ENCODE results near the gene CSF2.

The CSF2 gene

DNA sequence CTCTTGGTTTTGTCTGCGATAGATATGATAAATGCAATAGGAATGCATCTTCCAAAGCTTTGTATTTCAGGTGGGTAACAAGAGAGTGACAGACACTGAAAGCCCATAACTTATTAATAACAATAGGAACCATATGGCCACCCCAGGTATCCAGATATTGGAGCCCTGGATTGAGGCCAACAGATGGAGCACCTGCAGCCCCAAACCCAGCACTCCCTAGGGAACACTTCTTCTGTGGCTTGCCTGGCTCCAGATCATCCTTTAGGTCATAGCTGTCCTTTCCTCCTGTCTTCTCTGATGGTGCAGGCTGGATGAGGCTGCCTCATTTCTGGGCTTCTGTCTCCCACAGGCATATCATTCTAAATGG is 18.2 kb upstream of the CSF2 start:
- no peak for DNase-seq

- peak; percentile 38 to 54 (median 46) for DNase-seq
Measured at GRCh38 chr5:132055808-132056609, 17.6 kb upstream of the CSF2 start.

GRCh38 chr5:132056610-132057497 is 16.7 kb upstream of the CSF2 start:
- DNase-seq = peak in 1 of 5 donors; percentile 11

- no peak for DNase-seq
Measured at GRCh38 chr5:132057498-132058255, 15.9 kb upstream of the CSF2 start.

- DNase-seq = no peak
Measured at GRCh38 chr5:132058646-132059042, 14.9 kb upstream of the CSF2 start.

GRCh38 chr5:132059043-132059695 is 14.4 kb upstream of the CSF2 start:
- peak in 2 of 5 donors; percentile 18 to 29 for DNase-seq

GRCh38 chr5:132059696-132060500 is 13.7 kb upstream of the CSF2 start:
- no peak for DNase-seq

GRCh38 chr5:132060501-132061161 is 13.0 kb upstream of the CSF2 start, which contains the start of gene IL3:
Gene IL3 (plus strand): TSS chr5:132060655. CDS start chr5:132060707, 52 bp downstream.
- no peak for DNase-seq

- DNase-seq = peak; percentile 57 to 78 (median 66)
Measured at GRCh38 chr5:132063090-132063911, 10.3 kb upstream of the CSF2 start.

- no peak for DNase-seq
Measured at GRCh38 chr5:132064140-132064539, 9.4 kb upstream of the CSF2 start.

GRCh38 chr5:132064738-132065331 is 8.8 kb upstream of the CSF2 start:
- DNase-seq = peak; percentile 48 to 76 (median 67)

DNA sequence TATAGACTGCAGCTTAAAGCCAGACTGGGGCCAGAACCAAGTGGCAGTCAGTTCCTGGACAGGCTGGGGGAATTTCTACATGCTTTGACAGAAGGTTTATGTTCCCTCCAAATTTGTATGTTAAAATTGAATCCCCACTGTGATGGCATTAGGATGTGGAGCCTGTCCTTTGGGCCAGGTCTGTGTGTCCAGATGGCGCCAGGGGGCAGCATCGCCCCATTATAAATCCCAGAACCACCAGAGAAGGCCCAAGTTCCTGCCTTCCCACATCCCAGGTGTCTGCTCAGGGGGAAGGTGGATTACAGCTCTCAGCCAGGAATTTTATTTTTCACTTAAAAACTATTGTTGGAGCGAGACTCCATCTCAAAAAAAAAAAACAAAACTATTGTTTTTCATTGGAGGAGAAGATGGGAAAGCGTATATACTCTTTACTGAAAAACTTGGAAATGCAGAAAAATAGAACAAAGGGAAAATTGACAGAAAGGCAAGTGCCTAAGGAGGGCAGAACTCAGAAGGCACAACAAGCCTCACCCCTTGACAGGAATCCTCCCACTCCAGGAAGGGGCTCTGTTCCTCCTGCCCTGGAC is 8.1 kb upstream of the CSF2 start:
- peak in 3 of 5 donors; percentile 19 to 68 (median 25) for DNase-seq

- DNase-seq = no peak
Measured at GRCh38 chr5:132065951-132066701, 7.5 kb upstream of the CSF2 start.

- DNase-seq = no peak
Measured at GRCh38 chr5:132066871-132067270, 6.7 kb upstream of the CSF2 start.

DNA sequence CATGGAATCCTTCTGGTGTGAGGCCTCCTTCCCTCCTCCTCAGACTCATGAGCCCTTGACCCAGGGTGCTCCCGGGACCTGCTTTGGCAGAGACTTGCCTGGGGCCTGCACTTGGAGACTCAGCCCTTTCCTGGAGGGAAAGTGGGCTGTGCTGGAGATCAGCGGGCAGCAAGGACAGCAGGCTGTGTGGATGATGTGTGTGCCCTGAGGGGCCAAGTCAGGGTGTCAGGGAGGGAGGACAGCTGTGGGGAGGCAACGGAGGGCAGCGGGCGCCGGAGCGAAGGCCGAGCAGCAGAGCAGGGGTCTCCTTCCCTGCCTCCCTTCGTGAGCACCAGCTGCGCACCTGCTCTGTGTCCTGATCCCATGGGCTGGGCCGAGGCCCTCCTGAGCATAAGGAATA is 6.1 kb upstream of the CSF2 start:
- no peak for DNase-seq

- no peak for DNase-seq
Measured at GRCh38 chr5:132067941-132068808, 5.4 kb upstream of the CSF2 start.

DNA sequence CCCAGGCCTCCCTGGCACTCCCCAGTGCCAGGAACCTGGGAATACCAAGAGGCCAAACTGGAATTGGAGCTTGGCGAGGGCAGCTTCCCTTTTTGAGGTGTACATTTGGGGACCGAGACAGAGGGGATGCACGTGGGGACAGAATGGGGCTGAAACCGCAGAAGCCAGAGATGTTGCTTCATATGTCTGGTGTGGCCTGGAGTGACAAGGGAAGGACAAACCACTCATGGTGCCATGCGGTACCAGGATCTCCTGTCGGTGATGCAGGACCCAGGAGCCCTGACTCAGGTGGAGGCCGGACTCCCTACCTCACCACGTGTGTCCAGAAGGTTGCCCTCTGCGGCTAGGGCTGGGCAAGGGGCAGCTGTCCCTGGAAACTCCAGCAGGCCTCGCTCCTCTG is 4.0 kb upstream of the CSF2 start:
- DNase-seq = no peak

All from T-helper 1 cell (primary cell).